Activated CD8-positive, alpha-beta T cell treated with anti-CD3 and anti-CD28 coated beads, Interleukin-2, amount 10 ng/mL, durations not matched to agents 7 days and 5 days (primary cell): ENCODE results near the gene GTSF1L. TPM values are rescaled to one million over a fixed set of nuclear protein-coding genes. Genes with fewer than 3 reads are reported as not detected.

ENCODE experiments used
- ATAC-seq: fragments of 150-1000 bp; cut with Tn5 transposase; one replicate; pipeline ENCODE4 v1.10.0; 2021; ENCODE audit warnings: moderate library complexity
- CTCF ChIA-PET: fragments of 350-600 bp; sonication (Branson Sonifier 250); formaldehyde crosslinking; loops from one replicate; lab custom pipeline; 2021; ENCODE audit warnings: antibody characterized with exemption; lab: Charles Lee
- POLR2A ChIA-PET: fragments of 350-600 bp; sonication (Branson Sonifier 250); formaldehyde crosslinking; loops from one replicate; lab custom pipeline; 2021; ENCODE audit warnings: antibody characterized with exemption; lab: Charles Lee
- DNase-seq: peaks from one replicate; pipeline ENCODE4 v3.0.0-alpha.2; 2020
- H3K27ac Mint-ChIP-seq: one replicate; pipeline ENCODE4 v1.8.0; 2021; ENCODE audit warnings: mild to moderate bottlenecking, mixed read lengths
- H3K27me3 Mint-ChIP-seq: one replicate; pipeline ENCODE4 v1.8.0; 2021; ENCODE audit warnings: low read depth, mixed read lengths
- H3K36me3 Mint-ChIP-seq: one replicate; pipeline ENCODE4 v1.8.0; 2021; ENCODE audit warnings: low read depth, mixed read lengths
- H3K4me1 Mint-ChIP-seq: one replicate; pipeline ENCODE4 v1.8.0; 2021; ENCODE audit warnings: low read depth, mixed read lengths
- H3K4me3 Mint-ChIP-seq: one replicate; pipeline ENCODE4 v1.8.0; 2021; ENCODE audit warnings: mild to moderate bottlenecking, mixed read lengths
- H3K9me3 Mint-ChIP-seq: one replicate; pipeline ENCODE4 v1.8.0; 2022; ENCODE audit warnings: mixed read lengths; ENCODE audit not compliant: insufficient read depth
- total RNA-seq, 2 experiments: library from RNA; stranded (reverse); gene quantifications; one replicate each; pipeline ENCODE4 v1.2.3, GENCODE V29; 2021

The GTSF1L gene
- total RNA-seq, 2 experiments from 2014 or later = not detected

GRCh38 chr20:43755851-43756250, 29.0 kb upstream of the GTSF1L start:
- H3K36me3 Mint-ChIP-seq = peaks cover 5% of the 10 kb centered on the region
- no peak for DNase-seq
- no peak overlapping the region for H3K27ac Mint-ChIP-seq
- H3K27me3 Mint-ChIP-seq = peaks cover 4% of the 10 kb centered on the region
- H3K9me3 Mint-ChIP-seq = no peaks in the 10 kb centered on the region
- ChIA-PET POLR2A (no interaction called here), CTCF (interaction anchor here (1.8 kb wide), 1 partner anchor 325 kb away, joined by 3 read pairs; no protein-coding TSS in a partner anchor)
- H3K4me3 Mint-ChIP-seq = no peak overlapping the region
- peaks cover 28% of the 10 kb centered on the region for H3K4me1 Mint-ChIP-seq
- no peak for ATAC-seq

GRCh38 chr20:43755390-43755789, 28.6 kb upstream of the GTSF1L start:
- H3K36me3 Mint-ChIP-seq = peaks cover 5% of the 10 kb centered on the region
- CTCF ChIA-PET = interaction anchor here (1.8 kb wide), 1 partner anchor 325 kb away, joined by 3 read pairs; no protein-coding TSS in a partner anchor
- no peaks in the 10 kb centered on the region for H3K9me3 Mint-ChIP-seq
- no peak overlapping the region for H3K27ac Mint-ChIP-seq
- H3K4me3 Mint-ChIP-seq = no peak overlapping the region
- POLR2A ChIA-PET = no interaction called here
- ATAC-seq (no peak), DNase-seq (no peak)
- peaks cover 4% of the 10 kb centered on the region for H3K27me3 Mint-ChIP-seq
- peaks cover 32% of the 10 kb centered on the region for H3K4me1 Mint-ChIP-seq

- H3K4me3 Mint-ChIP-seq = peak overlapping the region; percentile 31
- ChIA-PET CTCF (interaction anchor here (1.3 to 5.4 kb wide), 6 partner anchors 16 to 327 kb away, joined by 3 to 63 read pairs (median 10); no protein-coding TSS in a partner anchor), POLR2A (interaction anchor here (3.5 kb wide), 1 partner anchor 87 kb away, joined by 25 read pairs; no protein-coding TSS in a partner anchor)
- peaks cover 42% of the 10 kb centered on the region for H3K4me1 Mint-ChIP-seq
- H3K36me3 Mint-ChIP-seq = peaks cover 3% of the 10 kb centered on the region
- no peaks in the 10 kb centered on the region for H3K27me3 Mint-ChIP-seq
- H3K9me3 Mint-ChIP-seq = no peaks in the 10 kb centered on the region
- DNase-seq (peak; percentile 65), ATAC-seq (peak; percentile 8)
- H3K27ac Mint-ChIP-seq = peak overlapping the region; percentile 91
These were observed 25.9 kb upstream of the GTSF1L start for GRCh38 chr20:43752561-43753301.

GRCh38 chr20:43752051-43752360, 25.2 kb upstream of the GTSF1L start:
- ATAC-seq (no peak), DNase-seq (no peak)
- ChIA-PET CTCF (interaction anchor here (0.9 to 5.4 kb wide), 14 partner anchors 15 to 360 kb away, joined by 3 to 63 read pairs (median 9); no protein-coding TSS in a partner anchor), POLR2A (interaction anchor here (0.6 to 3.5 kb wide), 6 partner anchors 15 to 318 kb away, joined by 3 to 25 read pairs (median 7); no protein-coding TSS in a partner anchor)
- peaks cover 3% of the 10 kb centered on the region for H3K36me3 Mint-ChIP-seq
- peaks cover 42% of the 10 kb centered on the region for H3K4me1 Mint-ChIP-seq
- H3K27ac Mint-ChIP-seq = peak overlapping the region; percentile 91
- H3K4me3 Mint-ChIP-seq = peak overlapping the region; percentile 31
- H3K9me3 Mint-ChIP-seq = no peaks in the 10 kb centered on the region
- H3K27me3 Mint-ChIP-seq = no peaks in the 10 kb centered on the region

- Mint-ChIP-seq H3K27ac (peak overlapping the region; percentile 91), H3K27me3 (no peaks in the 10 kb centered on the region), H3K36me3 (peaks cover 3% of the 10 kb centered on the region), H3K4me1 (peaks cover 42% of the 10 kb centered on the region), H3K4me3 (peak overlapping the region; percentile 31), H3K9me3 (no peaks in the 10 kb centered on the region)
- peak; percentile 77 for DNase-seq
- CTCF ChIA-PET = interaction anchor here (0.7 to 5.4 kb wide), 40 partner anchors 10 to 360 kb away, joined by 3 to 63 read pairs (median 4); partner anchors contain the start of gene GTSF1L
- ATAC-seq = peak; percentile 85
- POLR2A ChIA-PET = interaction anchor here (0.6 to 3.5 kb wide), 15 partner anchors 15 to 740 kb away, joined by 3 to 25 read pairs (median 4); partner anchors contain the start of gene SRSF6
These were observed 24.6 kb upstream of the GTSF1L start for GRCh38 chr20:43751167-43752050.

- Mint-ChIP-seq H3K36me3 (peaks cover 3% of the 10 kb centered on the region), H3K9me3 (no peaks in the 10 kb centered on the region), H3K27ac (peak overlapping the region; percentile 91), H3K4me1 (peaks cover 42% of the 10 kb centered on the region), H3K4me3 (peak overlapping the region; percentile 31), H3K27me3 (no peaks in the 10 kb centered on the region)
- peak; percentile 30 for DNase-seq
- CTCF ChIA-PET = interaction anchor here (0.6 to 5.4 kb wide), 38 partner anchors 9 to 361 kb away, joined by 3 to 63 read pairs (median 4); partner anchors contain the start of gene GTSF1L
- peak; percentile 1 for ATAC-seq
- POLR2A ChIA-PET = interaction anchor here (0.6 to 3.5 kb wide), 12 partner anchors 18 to 320 kb away, joined by 3 to 25 read pairs (median 6); partner anchors contain the start of gene SRSF6
These were observed 24.0 kb upstream of the GTSF1L start for GRCh38 chr20:43750774-43751166.

- peaks cover 46% of the 10 kb centered on the region for H3K4me1 Mint-ChIP-seq
- peaks cover 3% of the 10 kb centered on the region for H3K36me3 Mint-ChIP-seq
- H3K27me3 Mint-ChIP-seq = no peaks in the 10 kb centered on the region
- H3K4me3 Mint-ChIP-seq = no peak overlapping the region
- no peaks in the 10 kb centered on the region for H3K9me3 Mint-ChIP-seq
- ChIA-PET CTCF (interaction anchor here (0.6 to 5.4 kb wide), 41 partner anchors 8 to 340 kb away, joined by 3 to 63 read pairs (median 5); no protein-coding TSS in a partner anchor), POLR2A (interaction anchor here (0.7 to 3.5 kb wide), 5 partner anchors 17 to 321 kb away, joined by 3 to 25 read pairs (median 8); no protein-coding TSS in a partner anchor)
- ATAC-seq (peak; percentile 39), DNase-seq (peak; percentile 83)
- H3K27ac Mint-ChIP-seq = peak overlapping the region; percentile 68
These were observed 23.0 kb upstream of the GTSF1L start for GRCh38 chr20:43749734-43750294.

GRCh38 chr20:43748274-43748673, 21.5 kb upstream of the GTSF1L start:
- DNase-seq (no peak), ATAC-seq (no peak)
- Mint-ChIP-seq H3K4me3 (no peak overlapping the region), H3K9me3 (no peaks in the 10 kb centered on the region), H3K27me3 (peaks cover 4% of the 10 kb centered on the region), H3K27ac (no peak overlapping the region), H3K4me1 (peaks cover 41% of the 10 kb centered on the region), H3K36me3 (no peaks in the 10 kb centered on the region)
- CTCF ChIA-PET = interaction anchor here (0.6 to 5.4 kb wide), 9 partner anchors 8 to 331 kb away, joined by 3 to 63 read pairs (median 5); no protein-coding TSS in a partner anchor
- POLR2A ChIA-PET = interaction anchor here (0.8 kb wide), 1 partner anchor 24 kb away, joined by 3 read pairs; no protein-coding TSS in a partner anchor

GRCh38 chr20:43746344-43747137, 19.7 kb upstream of the GTSF1L start:
- Mint-ChIP-seq H3K36me3 (no peaks in the 10 kb centered on the region), H3K9me3 (no peaks in the 10 kb centered on the region), H3K27ac (no peak overlapping the region), H3K4me1 (peaks cover 25% of the 10 kb centered on the region), H3K27me3 (peaks cover 4% of the 10 kb centered on the region), H3K4me3 (no peak overlapping the region)
- no peak for ATAC-seq
- ChIA-PET POLR2A (no interaction called here), CTCF (no interaction called here)
- DNase-seq = no peak

- Mint-ChIP-seq H3K27me3 (peaks cover 4% of the 10 kb centered on the region), H3K4me3 (no peak overlapping the region), H3K27ac (no peak overlapping the region), H3K9me3 (no peaks in the 10 kb centered on the region), H3K4me1 (peaks cover 12% of the 10 kb centered on the region), H3K36me3 (no peaks in the 10 kb centered on the region)
- POLR2A ChIA-PET = interaction anchor here (0.6 kb wide), 1 partner anchor 94 kb away, joined by 3 read pairs; no protein-coding TSS in a partner anchor
- CTCF ChIA-PET = interaction anchor here (0.8 to 1.6 kb wide), 3 partner anchors 8 to 335 kb away, joined by 3 to 4 read pairs (median 3); no protein-coding TSS in a partner anchor
- DNase-seq (no peak), ATAC-seq (no peak)
These were observed 18.3 kb upstream of the GTSF1L start for GRCh38 chr20:43744966-43745730.
